HCT116 (cell line): ENCODE results near the gene GTF2I. TPM values are rescaled to one million over a fixed set of nuclear protein-coding genes. Genes with fewer than 3 reads are reported as not detected.

Experiments
- ATAC-seq: fragments of 200-7000 bp; cut with Tn5 transposase; 2 replicates; pipeline ENCODE4 v1.9.1; 2020; ENCODE audit warnings: mild to moderate bottlenecking, moderate library complexity
- Bru-seq: library from RNA; stranded (reverse); fragments of 400-500 nt; gene quantifications from one replicate; lab custom pipeline; 2021; lab: Mats Ljungman, UMichigan
- BruChase-seq, 2 experiments: library from RNA; stranded (reverse); fragments of 400-500 nt; gene quantifications; one replicate each; lab custom pipeline; 2021; lab: Mats Ljungman, UMichigan
- BruUV-seq: library from RNA; stranded (reverse); fragments of 400-500 nt; replicated peaks from 2 replicates; lab custom pipeline; 2021; lab: Mats Ljungman, UMichigan
- CTCF ChIA-PET: fragments of 300-600 bp; sonication (Branson Sonifier 250); formaldehyde crosslinking; loops from one replicate; lab custom pipeline; 2021; ENCODE audit warnings: antibody characterized with exemption; lab: Charles Lee
- POLR2A ChIA-PET: fragments of 300-600, 350-600 bp; sonication (Branson Sonifier 250); formaldehyde crosslinking; loops from one replicate; lab custom pipeline; 2021; ENCODE audit warnings: antibody characterized with exemption; lab: Charles Lee
- RAD21 ChIA-PET, 2 experiments: fragments of 300-600 bp; sonication (Branson Sonifier 250); formaldehyde crosslinking; loops; one replicate each; lab custom pipeline; 2023; ENCODE audit warnings: low total read pairs in 2 of 2; ENCODE audit not compliant: uncharacterized antibody in 2 of 2, unreplicated experiment in 2 of 2, low non-redundant PET in 1 of 2; lab: Charles Lee
- DNase-seq: peaks from one replicate; pipeline ENCODE4 v3.0.0-alpha.2; 2010; ENCODE audit warnings: low read depth, low spot score
- H2AFZ ChIP-seq: fragments of 200-600 bp; shearing (Covaris generic), sonication (generic); 2 replicates; pipeline ENCODE4 v1.6.1; 2017; ENCODE audit warnings: low read depth, mixed run types, mixed read lengths, antibody characterized with exemption, low read length; ENCODE audit not compliant: poor library complexity, severe bottlenecking
- H3K27ac ChIP-seq: 2 replicates; pipeline ENCODE4 v1.5.1; 2012; ENCODE audit warnings: low read depth, low read length
- H3K27me3 ChIP-seq: fragments of 200-600 bp; sonication (generic); 2 replicates; pipeline ENCODE4 v1.6.1; 2016; ENCODE audit warnings: mixed run types, low read length, mixed read lengths; ENCODE audit not compliant: insufficient read depth
- H3K36me3 ChIP-seq, 2 experiments: fragments of 200-500 bp in 1 of 2; fragments of 200-600 bp in 1 of 2; sonication (Bioruptor generic) in 1 of 2; sonication (generic) in 1 of 2; 2 replicates each; pipeline versions ENCODE4 v1.5.1 to v1.6.1; 2014 to 2016; ENCODE audit warnings: low read length in 2 of 2, inconsistent platforms in 1 of 2, mixed read lengths in 1 of 2, mixed run types in 1 of 2; ENCODE audit not compliant: insufficient read depth in 2 of 2, control insufficient read depth in 1 of 2
- H3K4me1 ChIP-seq, 2 experiments: fragments of 200-600 bp in 1 of 2; sonication (generic) in 1 of 2; 2 replicates each; pipeline versions ENCODE4 v1.5.1 to v1.6.1; 2012 to 2017; ENCODE audit warnings: low read length in 2 of 2, inconsistent platforms in 1 of 2, mild to moderate bottlenecking in 1 of 2, mixed read lengths in 1 of 2, mixed run types in 1 of 2, moderate library complexity in 1 of 2; ENCODE audit not compliant: insufficient read depth in 2 of 2, control insufficient read depth in 1 of 2
- H3K4me2 ChIP-seq: fragments of 200-600 bp; sonication (generic); 2 replicates; pipeline ENCODE4 v1.6.1; 2017; ENCODE audit warnings: mixed run types, low read length, mixed read lengths
- H3K4me3 ChIP-seq, 2 experiments: fragments of 200-600 bp in 1 of 2; sonication (generic) in 1 of 2; replicated peaks in 1 of 2; 2 replicates each; pipeline ENCODE4 v1.5.1; 2011 to 2016; ENCODE audit warnings: low read length in 2 of 2, control low read depth in 1 of 2, low read depth in 1 of 2, mild to moderate bottlenecking in 1 of 2, mixed read lengths in 1 of 2, mixed run types in 1 of 2
- H3K79me2 ChIP-seq: fragments of 200-600 bp; sonication (generic); 2 replicates; pipeline ENCODE4 v1.6.1; 2017; ENCODE audit warnings: mild to moderate bottlenecking, mixed run types, low read length, moderate library complexity, mixed read lengths; ENCODE audit not compliant: insufficient read depth
- H3K9ac ChIP-seq: fragments of 200-600 bp; sonication (generic); 2 replicates; pipeline ENCODE4 v1.6.1; 2016; ENCODE audit warnings: low read length, mixed read lengths
- H3K9me2 ChIP-seq: fragments of 200-600 bp; sonication (generic), shearing (Covaris generic); 2 replicates; pipeline ENCODE4 v1.6.1; 2017; ENCODE audit warnings: mixed run types, mild to moderate bottlenecking, moderate library complexity; ENCODE audit not compliant: insufficient read depth
- H3K9me3 ChIP-seq, 2 experiments: fragments of 200-500 bp in 1 of 2; fragments of 200-600 bp in 1 of 2; sonication (Bioruptor generic) in 1 of 2; sonication (generic) in 1 of 2; 2 replicates each; pipeline ENCODE4 v1.6.1; 2014 to 2017; ENCODE audit warnings: low read length in 2 of 2, mixed read lengths in 2 of 2, inconsistent platforms in 1 of 2, low read depth in 1 of 2, mild to moderate bottlenecking in 1 of 2, mixed run types in 1 of 2, moderate library complexity in 1 of 2; ENCODE audit not compliant: control insufficient read depth in 1 of 2, insufficient read depth in 1 of 2
- H4K20me1 ChIP-seq: fragments of 200-600 bp; sonication (generic), shearing (Covaris generic); 2 replicates; pipeline ENCODE4 v1.6.1; 2017; ENCODE audit warnings: mixed run types, mild to moderate bottlenecking, moderate library complexity; ENCODE audit not compliant: insufficient read depth
- FOSL1 ChIP-seq: IDR thresholded peaks from 2 replicates; pipeline ENCODE4 v1.6.1; 2012; ENCODE audit warnings: low read depth
- JUND ChIP-seq: IDR thresholded peaks from 2 replicates; pipeline ENCODE4 v1.6.1; 2012
- POLR2A ChIP-seq: IDR thresholded peaks from 2 replicates; pipeline ENCODE4 v1.7.0; 2011; ENCODE audit warnings: borderline replicate concordance; ENCODE audit not compliant: insufficient read depth, insufficient read length; ENCODE audit errors: extremely low read depth
- POLR2AphosphoS5 ChIP-seq: IDR thresholded peaks from 2 replicates; pipeline ENCODE4 v1.6.1; 2011; ENCODE audit warnings: mild to moderate bottlenecking, low read depth, low read length, moderate library complexity
- TCF7L2 ChIP-seq: IDR thresholded peaks from 2 replicates; pipeline ENCODE4 v1.7.0; 2011; ENCODE audit warnings: borderline replicate concordance, inconsistent platforms; ENCODE audit not compliant: insufficient read depth, insufficient read length; ENCODE audit errors: extremely low read depth
- ZFX ChIP-seq: fragments of 450-650 bp; IDR thresholded peaks from 2 replicates; pipeline ENCODE4 v1.6.1; 2017
- intact Hi-C: fragments of 100-400 bp; cut with micrococcal nuclease; formaldehyde crosslinking; loops from 2 replicates; pipeline ENCODE4 v1.10.0; 2022
- long read RNA-seq: library from polyadenylated mRNA; unstranded; transcript quantifications from one replicate; pipeline ENCODE4 v2.0.0, GENCODE V29; 2021; ENCODE audit not compliant: unreplicated experiment
- polyA plus RNA-seq: library from polyadenylated mRNA; unstranded; fragments of >200 nt; gene quantifications from 2 replicates; pipeline ENCODE4 v1.2.1, GENCODE V29; 2012; ENCODE audit warnings: missing spikeins
- total RNA-seq: library from RNA; stranded (reverse); gene quantifications from one replicate; pipeline ENCODE4 v1.2.1, GENCODE V29; 2021; ENCODE audit not compliant: unreplicated experiment
- TF ChIP-seq, protein P1 (sequence below): IDR thresholded peaks from 2 replicates; pipeline ENCODE4 v1.6.1; 2012
- TF ChIP-seq, protein P2 (sequence below): IDR thresholded peaks from 2 replicates; pipeline ENCODE4 v1.6.1; 2012; ENCODE audit warnings: low read depth
- TF ChIP-seq, protein P3 (sequence below): IDR thresholded peaks from 2 replicates; pipeline ENCODE4 v1.6.1; 2011; ENCODE audit warnings: mild to moderate bottlenecking, low read length, moderate library complexity; ENCODE audit not compliant: insufficient replicate concordance; ENCODE audit errors: extremely low read depth

Gene GTF2I
- 164 TPM for total RNA-seq
- 41.1 and 50.2 TPM in 2 replicates for polyA plus RNA-seq
- Bru-seq, nascent RNA: percentile 84 among the genes with signal in this experiment
- BruChase-seq, experiment 1, labeled RNA remaining after a 6-hour chase: percentile 83 among the genes with signal in this experiment
- BruChase-seq, experiment 2, labeled RNA remaining after a 2-hour chase: percentile 78 among the genes with signal in this experiment
- long read RNA-seq, full-length matches to known transcripts: 27 of 147 reads
- long read RNA-seq, partial matches to known transcripts: 97 of 147 reads
- long read RNA-seq, other reads (novel, unspliced or antisense): 23 of 147 reads

DNA sequence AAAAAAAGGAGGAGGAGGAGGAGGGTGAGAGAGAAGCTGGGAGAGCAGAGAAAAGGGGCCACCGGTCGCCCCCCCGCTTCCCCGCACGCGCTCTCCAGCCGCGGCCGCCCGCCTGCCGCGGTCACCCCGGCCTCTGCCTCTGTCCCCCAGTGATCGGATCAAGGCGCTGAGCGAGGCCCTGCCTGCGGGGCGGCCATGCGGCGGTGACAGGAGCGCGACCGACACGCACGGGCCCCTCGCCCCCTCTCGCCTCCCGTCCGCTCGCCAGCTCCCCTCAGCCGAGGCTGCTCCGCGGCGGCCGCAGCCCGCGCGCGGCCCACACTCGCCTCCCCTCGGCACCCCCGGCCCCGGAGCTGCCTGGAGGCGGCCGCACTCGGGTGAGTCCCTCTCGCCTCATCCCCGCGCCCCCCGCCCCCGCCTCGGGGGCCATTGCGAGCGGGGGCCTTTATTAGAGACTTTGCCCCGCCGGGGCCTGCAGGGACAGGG lies at the start of gene GTF2I:
Gene GTF2I (plus strand): TSS at position 27 of the 486 bp plus-strand sequence. CDS start 31,411 bp downstream, outside the sequence.
- peaks cover 48% of the 10 kb centered on the region for H3K79me2 ChIP-seq
- ATAC-seq: peak; percentile 31
- H3K9me2 ChIP-seq: no peaks in the 10 kb centered on the region
- no TSS peak for BruUV-seq
- H2AFZ ChIP-seq: no peak within 1 kb of the TSS
- ChIA-PET POLR2A (interaction anchor here (0.6 kb wide), 1 partner anchor 82 kb away, joined by 4 read pairs; no protein-coding TSS in a partner anchor), CTCF (no interaction called here), RAD21 (interaction anchor here (0.7 kb wide), 2 partner anchors 30 to 37 kb away, joined by 3 to 7 read pairs; no protein-coding TSS in a partner anchor)
- no peaks in the 10 kb centered on the region for H3K9me3 ChIP-seq
- DNase-seq: no peak
- intact Hi-C loops: no loop called here
- TF ChIP-seq JUND (no peak), TCF7L2 (no peak), FOSL1 (no peak), POLR2A (peak; percentile 41), POLR2AphosphoS5 (peak; percentile 44), ZFX (peak; percentile 94)
- TF ChIP-seq, protein P1, sequence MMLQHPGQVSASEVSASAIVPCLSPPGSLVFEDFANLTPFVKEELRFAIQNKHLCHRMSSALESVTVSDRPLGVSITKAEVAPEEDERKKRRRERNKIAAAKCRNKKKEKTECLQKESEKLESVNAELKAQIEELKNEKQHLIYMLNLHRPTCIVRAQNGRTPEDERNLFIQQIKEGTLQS: no peak
- TF ChIP-seq, protein P2, sequence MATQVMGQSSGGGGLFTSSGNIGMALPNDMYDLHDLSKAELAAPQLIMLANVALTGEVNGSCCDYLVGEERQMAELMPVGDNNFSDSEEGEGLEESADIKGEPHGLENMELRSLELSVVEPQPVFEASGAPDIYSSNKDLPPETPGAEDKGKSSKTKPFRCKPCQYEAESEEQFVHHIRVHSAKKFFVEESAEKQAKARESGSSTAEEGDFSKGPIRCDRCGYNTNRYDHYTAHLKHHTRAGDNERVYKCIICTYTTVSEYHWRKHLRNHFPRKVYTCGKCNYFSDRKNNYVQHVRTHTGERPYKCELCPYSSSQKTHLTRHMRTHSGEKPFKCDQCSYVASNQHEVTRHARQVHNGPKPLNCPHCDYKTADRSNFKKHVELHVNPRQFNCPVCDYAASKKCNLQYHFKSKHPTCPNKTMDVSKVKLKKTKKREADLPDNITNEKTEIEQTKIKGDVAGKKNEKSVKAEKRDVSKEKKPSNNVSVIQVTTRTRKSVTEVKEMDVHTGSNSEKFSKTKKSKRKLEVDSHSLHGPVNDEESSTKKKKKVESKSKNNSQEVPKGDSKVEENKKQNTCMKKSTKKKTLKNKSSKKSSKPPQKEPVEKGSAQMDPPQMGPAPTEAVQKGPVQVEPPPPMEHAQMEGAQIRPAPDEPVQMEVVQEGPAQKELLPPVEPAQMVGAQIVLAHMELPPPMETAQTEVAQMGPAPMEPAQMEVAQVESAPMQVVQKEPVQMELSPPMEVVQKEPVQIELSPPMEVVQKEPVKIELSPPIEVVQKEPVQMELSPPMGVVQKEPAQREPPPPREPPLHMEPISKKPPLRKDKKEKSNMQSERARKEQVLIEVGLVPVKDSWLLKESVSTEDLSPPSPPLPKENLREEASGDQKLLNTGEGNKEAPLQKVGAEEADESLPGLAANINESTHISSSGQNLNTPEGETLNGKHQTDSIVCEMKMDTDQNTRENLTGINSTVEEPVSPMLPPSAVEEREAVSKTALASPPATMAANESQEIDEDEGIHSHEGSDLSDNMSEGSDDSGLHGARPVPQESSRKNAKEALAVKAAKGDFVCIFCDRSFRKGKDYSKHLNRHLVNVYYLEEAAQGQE: no peak
- TF ChIP-seq, protein P3, sequence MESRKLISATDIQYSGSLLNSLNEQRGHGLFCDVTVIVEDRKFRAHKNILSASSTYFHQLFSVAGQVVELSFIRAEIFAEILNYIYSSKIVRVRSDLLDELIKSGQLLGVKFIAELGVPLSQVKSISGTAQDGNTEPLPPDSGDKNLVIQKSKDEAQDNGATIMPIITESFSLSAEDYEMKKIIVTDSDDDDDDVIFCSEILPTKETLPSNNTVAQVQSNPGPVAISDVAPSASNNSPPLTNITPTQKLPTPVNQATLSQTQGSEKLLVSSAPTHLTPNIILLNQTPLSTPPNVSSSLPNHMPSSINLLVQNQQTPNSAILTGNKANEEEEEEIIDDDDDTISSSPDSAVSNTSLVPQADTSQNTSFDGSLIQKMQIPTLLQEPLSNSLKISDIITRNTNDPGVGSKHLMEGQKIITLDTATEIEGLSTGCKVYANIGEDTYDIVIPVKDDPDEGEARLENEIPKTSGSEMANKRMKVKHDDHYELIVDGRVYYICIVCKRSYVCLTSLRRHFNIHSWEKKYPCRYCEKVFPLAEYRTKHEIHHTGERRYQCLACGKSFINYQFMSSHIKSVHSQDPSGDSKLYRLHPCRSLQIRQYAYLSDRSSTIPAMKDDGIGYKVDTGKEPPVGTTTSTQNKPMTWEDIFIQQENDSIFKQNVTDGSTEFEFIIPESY: no peak
- H4K20me1 ChIP-seq: no peaks in the 10 kb centered on the region
- H3K4me1 ChIP-seq: peaks cover 12 to 35% of the 10 kb centered on the region in 2 experiments
- peaks cover 0 to under 1% of the 10 kb centered on the region in 2 experiments; a peak in 1 of 4 replicates for H3K36me3 ChIP-seq
- H3K9ac ChIP-seq: peak within 1 kb of the TSS; percentile 99
- peak within 1 kb of the TSS; percentile 87 to 88 for H3K4me3 ChIP-seq
- no peaks in the 10 kb centered on the region for H3K27me3 ChIP-seq
- H3K4me2 ChIP-seq: peak within 1 kb of the TSS; percentile 96
- H3K27ac ChIP-seq: peak within 1 kb of the TSS; percentile 100
